Vagina (tissue), 2 donors: Measurements from ENCODE around the gene CCNQ. TPM values are rescaled to one million over a fixed set of nuclear protein-coding genes. Genes with fewer than 3 reads are reported as not detected.

Source experiments
- DNase-seq, 2 donors: peaks; one replicate each; pipeline ENCODE4 v3.0.0-alpha.2; 2017; ENCODE audit errors: extremely low spot score in 2 of 2
- H3K27ac ChIP-seq: fragments of 200-600 bp; sonication (generic); one replicate; pipeline ENCODE4 v1.5.1; 2019
- H3K27me3 ChIP-seq: fragments of 200-600 bp; sonication (generic); one replicate; pipeline ENCODE4 v1.5.1; 2019
- H3K36me3 ChIP-seq, 2 donors: fragments of 200-600 bp; sonication (generic); one replicate each; pipeline ENCODE4 v1.5.1; 2017 to 2019
- H3K4me1 ChIP-seq: fragments of 200-600 bp; sonication (generic); one replicate; pipeline ENCODE4 v1.5.1; 2019
- H3K4me3 ChIP-seq, 2 donors: fragments of 200-600 bp; sonication (generic); 1 replicate in 1 of 2; 2 replicates in 1 of 2; pipeline ENCODE4 v1.5.1; 2016 to 2019
- H3K9me3 ChIP-seq: fragments of 200-600 bp; sonication (generic); one replicate; pipeline ENCODE4 v1.5.1; 2019
- POLR2A ChIP-seq, 2 donors: fragments of 450-650 bp; IDR thresholded peaks; one replicate each; pipeline ENCODE4 v1.6.1; 2017; ENCODE audit warnings: antibody characterized with exemption in 2 of 2, mild to moderate bottlenecking in 2 of 2, moderate library complexity in 2 of 2
- POLR2AphosphoS5 ChIP-seq, 2 donors: sonication (generic); formaldehyde crosslinking; IDR thresholded peaks; one replicate each; pipeline ENCODE4 v1.9.0; 2017; ENCODE audit warnings: antibody characterized with exemption in 2 of 2, mild to moderate bottlenecking in 2 of 2, low read depth in 1 of 2; ENCODE audit not compliant: insufficient read depth in 1 of 2
- intact Hi-C: fragments of 100-400 bp; cut with DNase I; formaldehyde crosslinking; loops from one replicate; pipeline ENCODE4 v1.15.1; 2023
- total RNA-seq: library from RNA; depleted of rRNA; stranded (reverse); fragments of >200 nt; gene quantifications from one replicate; pipeline ENCODE4 v1.2.3, GENCODE V29; 2016
- TF ChIP-seq, protein P1 (sequence below), 3 experiments: fragments of 450-650 bp in 2 of 3; fragments of 200-600 bp in 1 of 3; sonication (generic) in 1 of 3; IDR thresholded peaks; one replicate each; pipeline ENCODE4 v1.5.1; 2017 to 2019; ENCODE audit warnings: antibody characterized with exemption in 3 of 3, mild to moderate bottlenecking in 2 of 3, moderate library complexity in 2 of 3

Gene CCNQ
- total RNA-seq, 1 donor from 2014 or later, result 31.2 TPM

DNA sequence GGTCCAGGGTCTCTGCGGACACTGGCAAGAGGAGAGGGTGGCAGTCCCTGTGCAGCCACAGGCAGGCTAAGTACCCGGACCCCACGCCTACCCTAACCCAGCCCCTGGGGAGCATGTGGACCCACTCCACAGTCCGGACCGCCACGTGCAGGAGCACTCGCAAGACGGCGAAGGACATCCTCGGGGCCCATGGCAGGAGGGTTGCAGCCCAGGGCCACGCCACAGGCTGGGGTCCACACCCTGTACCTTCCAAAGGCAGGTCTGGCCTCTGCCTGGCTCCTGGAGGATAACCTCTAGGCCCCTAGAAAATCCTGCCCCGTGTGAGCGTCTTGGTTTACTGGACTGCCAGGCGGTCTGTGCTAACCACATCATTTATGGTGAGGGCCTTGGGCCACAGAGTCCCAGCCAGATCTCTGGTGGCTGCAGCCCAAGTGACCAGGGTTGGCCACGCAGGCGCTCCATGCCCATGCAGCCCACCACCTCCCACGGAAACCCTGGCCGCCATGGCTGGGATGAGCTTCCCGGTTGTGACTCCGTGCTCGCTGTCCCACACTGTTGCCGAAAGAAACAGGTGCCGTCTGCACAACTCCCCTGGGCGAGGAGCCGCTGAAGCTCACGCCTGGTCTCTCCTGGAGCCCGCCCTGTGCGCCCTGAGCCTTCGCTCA lies 10.0 kb downstream of the CCNQ start:
- intact Hi-C loops, result no loop called here
- no peak for DNase-seq
- TF ChIP-seq POLR2AphosphoS5 (IDR thresholded peaks at IDR 0.05; ENCODE audit: insufficient read depth in 1 of 2, low read depth in 1 of 2), result no peak
- TF ChIP-seq POLR2A (IDR thresholded peaks at IDR 0.05), result no peak
- TF ChIP-seq, protein P1, sequence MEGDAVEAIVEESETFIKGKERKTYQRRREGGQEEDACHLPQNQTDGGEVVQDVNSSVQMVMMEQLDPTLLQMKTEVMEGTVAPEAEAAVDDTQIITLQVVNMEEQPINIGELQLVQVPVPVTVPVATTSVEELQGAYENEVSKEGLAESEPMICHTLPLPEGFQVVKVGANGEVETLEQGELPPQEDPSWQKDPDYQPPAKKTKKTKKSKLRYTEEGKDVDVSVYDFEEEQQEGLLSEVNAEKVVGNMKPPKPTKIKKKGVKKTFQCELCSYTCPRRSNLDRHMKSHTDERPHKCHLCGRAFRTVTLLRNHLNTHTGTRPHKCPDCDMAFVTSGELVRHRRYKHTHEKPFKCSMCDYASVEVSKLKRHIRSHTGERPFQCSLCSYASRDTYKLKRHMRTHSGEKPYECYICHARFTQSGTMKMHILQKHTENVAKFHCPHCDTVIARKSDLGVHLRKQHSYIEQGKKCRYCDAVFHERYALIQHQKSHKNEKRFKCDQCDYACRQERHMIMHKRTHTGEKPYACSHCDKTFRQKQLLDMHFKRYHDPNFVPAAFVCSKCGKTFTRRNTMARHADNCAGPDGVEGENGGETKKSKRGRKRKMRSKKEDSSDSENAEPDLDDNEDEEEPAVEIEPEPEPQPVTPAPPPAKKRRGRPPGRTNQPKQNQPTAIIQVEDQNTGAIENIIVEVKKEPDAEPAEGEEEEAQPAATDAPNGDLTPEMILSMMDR (IDR thresholded peaks at IDR 0.05), result no peak
- peaks cover 0 to 28% of the 10 kb centered on the region in 2 donors for H3K36me3 ChIP-seq
- no peaks in the 10 kb centered on the region for H3K27me3 ChIP-seq
- H3K27ac ChIP-seq, result no peak overlapping the region
- H3K4me3 ChIP-seq, result no peak overlapping the region
- no peaks in the 10 kb centered on the region for H3K4me1 ChIP-seq
- no peaks in the 10 kb centered on the region for H3K9me3 ChIP-seq

DNA sequence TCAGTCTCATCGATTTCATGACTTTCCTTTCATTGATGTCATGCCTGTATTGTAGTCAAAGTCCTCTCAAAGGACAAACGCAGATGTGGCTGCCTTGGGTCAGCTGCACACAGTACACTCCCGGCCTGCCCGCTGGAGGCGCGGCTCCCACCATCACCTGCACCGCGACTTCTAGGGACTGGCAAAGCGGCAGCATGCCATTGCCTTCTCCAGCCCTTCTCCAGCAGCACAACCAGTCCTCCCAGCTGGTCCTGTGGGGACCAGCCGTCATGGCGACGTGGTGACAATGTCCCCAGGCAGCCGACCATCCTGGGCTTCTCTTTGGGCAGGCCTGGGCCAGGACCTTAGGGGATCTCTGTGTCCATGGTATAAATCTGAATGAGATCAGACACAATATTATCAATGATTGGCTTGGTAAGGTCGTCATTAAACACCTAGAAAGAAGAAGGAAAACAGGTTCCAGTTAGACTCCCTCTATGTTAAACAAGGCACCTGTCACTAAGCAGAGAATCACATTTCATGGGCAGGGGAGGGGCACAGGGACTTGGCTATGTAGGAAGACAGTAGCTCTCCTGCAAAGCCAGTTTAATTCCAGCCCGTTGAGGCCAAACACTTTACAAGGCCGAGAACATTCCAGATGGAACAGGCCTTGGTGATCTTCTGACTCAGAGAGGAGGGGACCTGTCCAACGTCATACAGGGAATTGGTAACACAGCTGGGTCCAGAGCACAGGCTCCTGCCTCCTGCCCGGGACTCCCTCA lies 10.7 kb downstream of the CCNQ start:
- no peaks in the 10 kb centered on the region for H3K27me3 ChIP-seq

DNA sequence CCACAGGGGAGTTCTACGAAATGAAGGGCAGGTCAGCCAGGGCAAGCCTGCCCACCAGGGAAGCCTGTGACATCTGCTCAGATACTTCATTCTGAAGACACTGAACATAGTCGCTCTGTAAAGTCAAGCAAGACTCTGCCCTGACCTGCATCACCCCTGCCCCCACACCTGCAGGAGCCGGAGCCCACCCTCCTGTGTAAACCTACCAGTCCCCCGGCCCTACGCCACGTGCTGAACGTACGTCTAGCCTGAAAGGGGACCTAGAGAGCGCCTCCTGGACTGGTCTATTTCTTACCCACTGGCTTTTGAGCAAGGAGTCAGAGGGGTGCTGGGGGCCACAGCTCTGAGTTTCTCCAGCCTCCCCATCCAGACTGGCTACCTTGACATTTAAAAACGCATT lies 11.6 kb downstream of the CCNQ start:
- Histone ChIP-seq H3K4me3 (no peak overlapping the region), H3K4me1 (no peaks in the 10 kb centered on the region), H3K36me3 (peaks cover 0 to 25% of the 10 kb centered on the region in 2 donors), H3K9me3 (no peaks in the 10 kb centered on the region), H3K27ac (no peak overlapping the region), H3K27me3 (no peaks in the 10 kb centered on the region)
- TF ChIP-seq POLR2A (IDR thresholded peaks at IDR 0.05) (no peak), POLR2AphosphoS5 (IDR thresholded peaks at IDR 0.05; ENCODE audit: insufficient read depth in 1 of 2, low read depth in 1 of 2) (no peak)
- TF ChIP-seq, protein P1 (IDR thresholded peaks at IDR 0.05), result no peak
- intact Hi-C loops, result no loop called here
- no peak for DNase-seq

More for the DNA sequence above, 10.7 kb downstream of the CCNQ start:
- TF ChIP-seq, protein P1 (IDR thresholded peaks at IDR 0.05), result no peak
- TF ChIP-seq POLR2AphosphoS5 (IDR thresholded peaks at IDR 0.05; ENCODE audit: insufficient read depth in 1 of 2, low read depth in 1 of 2) (no peak), POLR2A (IDR thresholded peaks at IDR 0.05) (no peak)
- DNase-seq, result no peak
- no peak overlapping the region for H3K4me3 ChIP-seq
- H3K9me3 ChIP-seq, result no peaks in the 10 kb centered on the region
- no peaks in the 10 kb centered on the region for H3K4me1 ChIP-seq
- intact Hi-C loops, result no loop called here
- no peak overlapping the region for H3K27ac ChIP-seq
- H3K36me3 ChIP-seq, result peaks cover 0 to 25% of the 10 kb centered on the region in 2 donors

DNA sequence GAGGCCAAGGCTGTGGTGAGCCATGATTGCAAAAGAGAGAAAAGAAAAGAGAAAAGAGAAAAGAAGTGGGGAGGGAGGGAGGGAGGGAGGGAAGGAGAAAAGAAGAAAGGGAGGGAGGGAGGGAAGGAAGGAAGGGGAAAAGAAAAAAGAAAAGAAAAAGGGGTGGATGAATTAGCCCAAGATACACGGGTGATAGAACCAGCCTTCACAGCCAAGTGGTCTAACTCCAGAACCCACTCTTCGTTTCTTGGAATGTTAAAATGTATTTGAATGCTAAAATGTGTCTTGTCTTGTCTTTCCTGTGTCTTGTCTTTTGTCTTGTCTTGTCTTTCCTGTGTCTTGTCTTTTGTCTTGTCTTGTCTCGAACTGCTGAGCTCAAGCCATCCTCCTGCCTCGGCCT lies 13.1 kb downstream of the CCNQ start:
- no peak for TF ChIP-seq POLR2AphosphoS5 (IDR thresholded peaks at IDR 0.05; ENCODE audit: insufficient read depth in 1 of 2, low read depth in 1 of 2)
- TF ChIP-seq POLR2A (IDR thresholded peaks at IDR 0.05), result no peak

DNA sequence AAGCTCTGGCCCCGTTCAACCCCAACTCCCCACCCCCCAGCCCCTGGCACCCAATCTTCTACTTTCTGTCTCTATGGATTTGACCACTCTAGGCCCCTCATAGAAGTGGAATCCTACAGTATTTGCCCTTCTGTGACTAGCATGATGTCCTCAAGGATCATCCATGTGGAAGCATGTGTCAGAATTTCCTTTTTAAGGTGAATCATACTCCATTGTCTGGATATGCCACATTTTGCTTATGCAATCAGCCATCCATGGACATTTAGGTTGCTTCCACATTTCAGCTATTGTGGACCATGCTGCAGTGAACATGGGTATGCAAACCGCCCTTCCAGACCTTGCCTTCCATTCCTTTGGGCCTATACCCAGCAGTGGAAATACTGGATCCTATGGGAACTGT lies 15.5 kb downstream of the CCNQ start:
- TF ChIP-seq POLR2A (IDR thresholded peaks at IDR 0.05) (no peak), POLR2AphosphoS5 (IDR thresholded peaks at IDR 0.05; ENCODE audit: insufficient read depth in 1 of 2, low read depth in 1 of 2) (no peak)
- TF ChIP-seq, protein P1 (IDR thresholded peaks at IDR 0.05), result no peak
- no peaks in the 10 kb centered on the region for H3K27me3 ChIP-seq
- H3K27ac ChIP-seq, result no peak overlapping the region
- DNase-seq, result no peak
- no peak overlapping the region for H3K4me3 ChIP-seq
- H3K36me3 ChIP-seq, result peaks cover 0 to 18% of the 10 kb centered on the region in 2 donors
- H3K4me1 ChIP-seq, result no peaks in the 10 kb centered on the region
- H3K9me3 ChIP-seq, result no peaks in the 10 kb centered on the region
- intact Hi-C loops, result no loop called here

More for the DNA sequence above, 13.1 kb downstream of the CCNQ start:
- H3K27me3 ChIP-seq, result no peaks in the 10 kb centered on the region
- no peaks in the 10 kb centered on the region for H3K9me3 ChIP-seq
- intact Hi-C loops, result no loop called here
- peaks cover 0 to 25% of the 10 kb centered on the region in 2 donors for H3K36me3 ChIP-seq
- H3K4me1 ChIP-seq, result no peaks in the 10 kb centered on the region
- no peak overlapping the region for H3K4me3 ChIP-seq
- DNase-seq, result no peak
- H3K27ac ChIP-seq, result no peak overlapping the region
